Activated CD8-positive, alpha-beta memory T cell treated with anti-CD3 and anti-CD28 coated beads, Interleukin-2, amount 50 U/mL, for 48 hours (primary cell): ENCODE measurements around the gene DNAJB1.

Source experiments
- DNase-seq: peaks from one replicate; pipeline ENCODE4 v3.0.0-alpha.2; 2020

Gene DNAJB1

GRCh38 chr19:14471436-14472187 is 46.6 kb downstream of the DNAJB1 start:
- no peak for DNase-seq

- DNase-seq, result no peak
Measured at GRCh38 chr19:14470031-14470876, 47.9 kb downstream of the DNAJB1 start.

GRCh38 chr19:14467816-14468215 is 50.4 kb downstream of the DNAJB1 start:
- DNase-seq, result no peak

DNA sequence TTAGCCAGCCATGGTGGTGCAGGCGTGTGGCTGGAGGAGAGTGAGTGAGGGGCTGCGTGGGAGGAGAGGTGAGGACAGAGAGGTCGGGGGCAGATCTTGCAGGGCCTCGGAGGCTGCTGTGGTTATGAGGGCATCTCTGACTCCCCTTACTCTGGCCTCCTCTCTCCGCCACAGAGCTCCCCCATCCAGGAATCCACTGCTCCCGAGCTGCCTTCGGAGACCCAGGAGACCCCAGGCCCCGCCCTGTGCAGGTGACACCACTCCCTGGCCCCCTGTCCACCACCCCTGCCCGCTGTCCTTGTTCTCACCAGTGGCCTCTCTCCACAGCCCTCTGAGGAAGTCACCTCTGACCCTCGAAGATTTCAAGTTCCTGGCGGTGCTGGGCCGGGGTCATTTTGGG is 50.8 kb downstream of the DNAJB1 start:
- no peak for DNase-seq
